Retina (tissue), 1 donor: ENCODE results near the gene MBNL1.

Experiments
- DNase-seq: peaks from one replicate; pipeline ENCODE4 v3.0.0-alpha.2; 2016

Gene MBNL1

GRCh38 chr3:152299249-152299976, 30.7 kb downstream of the MBNL1 start:
- DNase-seq: no peak

- DNase-seq: no peak
Observed at GRCh38 chr3:152300029-152300731, 31.5 kb downstream of the MBNL1 start.

GRCh38 chr3:152301745-152302181, 33.0 kb downstream of the MBNL1 start:
- no peak for DNase-seq

- no peak for DNase-seq
Observed at GRCh38 chr3:152302521-152303021, 33.8 kb downstream of the MBNL1 start.

- no peak for DNase-seq
Observed at GRCh38 chr3:152304160-152304559, 35.4 kb downstream of the MBNL1 start.

GRCh38 chr3:152305075-152305474, 36.3 kb downstream of the MBNL1 start:
- DNase-seq: no peak

GRCh38 chr3:152307829-152308474, 39.2 kb downstream of the MBNL1 start:
- no peak for DNase-seq

- no peak for DNase-seq
Observed at GRCh38 chr3:152308475-152308844, 39.7 kb downstream of the MBNL1 start.

GRCh38 chr3:152309031-152309430, 40.3 kb downstream of the MBNL1 start:
- no peak for DNase-seq

GRCh38 chr3:152309535-152310307, 41.0 kb downstream of the MBNL1 start:
- no peak for DNase-seq

- no peak for DNase-seq
Observed at GRCh38 chr3:152313430-152313829, 44.7 kb downstream of the MBNL1 start.

- no peak for DNase-seq
Observed at GRCh38 chr3:152313914-152314313, 45.2 kb downstream of the MBNL1 start.

GRCh38 chr3:152314677-152315353, 46.1 kb downstream of the MBNL1 start:
- DNase-seq: no peak

GRCh38 chr3:152315623-152316022, 46.9 kb downstream of the MBNL1 start:
- no peak for DNase-seq

GRCh38 chr3:152316318-152316717, 47.6 kb downstream of the MBNL1 start:
- DNase-seq: no peak

GRCh38 chr3:152317184-152317583, 48.5 kb downstream of the MBNL1 start:
- no peak for DNase-seq

GRCh38 chr3:152317956-152318355, 49.2 kb downstream of the MBNL1 start:
- DNase-seq: no peak

GRCh38 chr3:152318512-152318911, 49.8 kb downstream of the MBNL1 start:
- no peak for DNase-seq

GRCh38 chr3:152319256-152319655, 50.5 kb downstream of the MBNL1 start:
- DNase-seq: no peak

GRCh38 chr3:152319831-152320617, 51.3 kb downstream of the MBNL1 start:
- DNase-seq: no peak

- DNase-seq: no peak
Observed at GRCh38 chr3:152321200-152321954, 52.6 kb downstream of the MBNL1 start.
